Right kidney (tissue), 1 donor: ENCODE measurements around the gene YRDC.
A peak's percentile ranks its signal among the peaks of the same experiment; 100 is the strongest.
"Not testable (repeated sequence)": the region's sequence is repeated elsewhere in the genome, so short reads cannot be mapped to it uniquely, and the experiment has no call there.

ENCODE experiments used
- DNase-seq: peaks from one replicate; pipeline ENCODE4 v3.0.0-alpha.2; 2016

YRDC gene

DNA sequence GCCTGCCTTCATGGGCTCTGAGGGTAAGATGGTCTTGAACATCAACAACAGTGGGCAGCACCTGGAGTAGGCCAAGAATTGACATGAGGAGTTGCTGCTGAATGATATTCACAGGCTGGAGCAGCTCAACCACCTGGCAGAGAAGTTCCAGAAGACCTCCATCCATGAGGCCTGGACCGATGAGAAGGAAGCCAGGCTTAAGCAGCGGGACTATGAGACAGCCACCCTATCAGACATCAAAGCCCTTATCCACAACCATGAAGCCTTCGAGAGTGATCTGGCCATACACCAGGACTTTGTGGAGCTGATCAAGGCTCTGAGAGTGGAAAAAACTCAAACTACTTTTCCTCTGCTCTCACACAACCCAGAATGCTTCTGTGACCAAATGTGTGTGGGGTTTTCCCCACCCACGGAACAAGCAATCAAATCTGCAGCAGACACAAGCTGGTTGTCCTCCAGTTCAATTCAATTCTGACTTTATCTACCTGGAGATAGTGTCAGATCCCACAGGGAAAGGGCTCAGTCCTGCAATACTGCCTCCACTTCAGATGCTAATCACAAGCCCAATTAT is 31.0 kb downstream of the YRDC start:
- no peak for DNase-seq

DNA sequence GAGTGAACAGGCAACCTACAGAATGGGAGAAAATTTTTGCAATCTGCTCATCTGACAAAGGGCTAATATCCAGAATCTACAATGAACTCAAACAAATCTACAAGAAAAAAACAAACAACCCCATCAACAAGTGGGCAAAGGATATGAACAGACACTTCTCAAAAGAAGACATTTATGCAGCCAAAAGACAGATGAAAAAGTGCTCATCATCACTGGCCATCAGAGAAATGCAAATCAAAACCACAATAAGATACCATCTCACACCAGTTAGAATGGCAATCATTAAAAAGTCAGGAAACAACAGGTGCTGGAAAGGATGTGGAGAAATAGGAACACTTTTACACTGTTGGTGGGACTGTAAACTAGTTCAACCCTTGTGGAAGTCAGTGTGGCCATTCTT is 36.6 kb downstream of the YRDC start:
- DNase-seq: not testable (repeated sequence)

DNA sequence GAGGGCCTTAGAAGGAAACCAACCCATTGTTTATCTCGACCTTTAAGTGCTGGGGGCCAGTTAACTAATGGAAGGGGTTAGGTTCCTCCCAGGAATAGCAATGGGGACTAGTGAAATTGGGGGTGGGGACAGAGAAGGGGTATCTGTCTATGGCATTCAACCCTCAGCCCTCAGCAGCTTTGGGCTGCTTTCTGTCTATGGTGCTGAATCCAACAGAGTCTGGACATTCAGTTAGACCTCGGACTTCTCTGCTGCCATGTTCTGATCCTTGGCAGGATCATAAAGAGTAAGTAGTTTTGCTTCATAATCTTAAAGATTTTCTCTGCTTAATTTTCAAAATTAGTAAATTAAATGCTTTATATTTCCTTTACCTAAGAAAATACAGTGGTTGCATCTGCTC is 40.5 kb downstream of the YRDC start:
- no peak for DNase-seq

DNA sequence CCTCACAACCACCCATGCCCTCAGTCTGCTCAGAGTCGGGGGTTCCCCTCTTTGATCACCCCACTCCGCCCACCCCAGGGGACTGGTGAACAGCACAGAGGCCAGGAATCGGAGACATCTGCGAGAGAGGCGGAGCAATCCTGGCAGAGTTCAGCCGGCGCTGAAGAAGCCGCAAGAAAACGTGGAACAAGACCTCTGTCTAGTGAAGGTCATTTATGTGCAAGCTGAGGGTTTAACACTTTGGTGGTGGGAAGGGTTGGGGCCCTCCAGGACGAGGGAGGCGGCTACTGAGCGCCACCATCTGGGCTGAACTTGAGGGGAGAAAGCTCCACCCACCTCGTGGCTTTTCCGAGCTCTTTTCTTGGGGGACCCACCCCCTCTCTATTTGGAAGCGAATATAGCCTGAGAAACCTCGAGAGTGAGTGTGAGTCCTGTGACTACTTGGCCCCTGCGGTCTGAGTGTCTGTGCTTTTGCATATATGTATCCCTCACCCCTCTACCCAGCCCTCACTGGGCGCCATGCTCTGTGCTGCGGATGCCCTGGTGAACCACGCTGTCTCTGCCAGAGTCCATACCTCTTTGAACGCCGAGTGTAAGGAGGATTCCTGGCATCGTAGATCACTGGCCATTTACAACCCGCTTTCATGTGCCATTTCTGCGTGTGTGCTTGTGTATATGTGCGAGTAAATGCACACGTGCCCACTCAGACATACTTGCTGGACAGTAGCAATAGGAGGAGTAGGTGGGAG is 41.9 kb downstream of the YRDC start:
- no peak for DNase-seq

DNA sequence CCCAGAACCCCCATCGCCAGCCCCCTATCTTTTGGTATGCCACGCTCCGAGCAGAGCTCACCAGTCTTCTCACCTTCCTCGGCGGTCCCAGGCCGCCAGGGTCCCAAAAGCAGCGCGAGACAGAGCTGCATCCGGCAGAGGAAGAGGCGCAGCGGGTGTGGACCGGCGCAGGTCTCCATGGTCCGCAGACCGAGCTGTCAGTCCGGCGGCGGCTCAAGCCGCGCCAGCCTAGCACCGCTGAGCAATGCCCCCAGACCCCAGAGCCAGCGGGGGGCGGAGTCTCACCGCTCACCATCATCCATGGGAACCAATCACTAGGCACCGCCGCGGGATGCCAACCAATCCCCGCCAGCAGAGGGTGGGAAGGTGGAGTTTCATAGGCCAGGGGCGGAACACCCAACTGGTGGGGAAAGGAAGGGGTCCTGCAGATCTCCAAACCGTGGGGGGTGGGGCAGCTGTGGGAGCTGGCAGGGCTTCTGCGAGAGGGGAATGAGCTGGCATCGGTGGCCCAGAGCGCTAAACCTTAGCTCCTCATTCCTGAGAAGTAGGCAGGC is 43.0 kb downstream of the YRDC start, which contains the start of gene EPHA10:
Gene EPHA10 (minus strand): TSS at position 233 of the 554 bp plus-strand sequence. CDS start 54 bp downstream, at position 179.
- no peak for DNase-seq

DNA sequence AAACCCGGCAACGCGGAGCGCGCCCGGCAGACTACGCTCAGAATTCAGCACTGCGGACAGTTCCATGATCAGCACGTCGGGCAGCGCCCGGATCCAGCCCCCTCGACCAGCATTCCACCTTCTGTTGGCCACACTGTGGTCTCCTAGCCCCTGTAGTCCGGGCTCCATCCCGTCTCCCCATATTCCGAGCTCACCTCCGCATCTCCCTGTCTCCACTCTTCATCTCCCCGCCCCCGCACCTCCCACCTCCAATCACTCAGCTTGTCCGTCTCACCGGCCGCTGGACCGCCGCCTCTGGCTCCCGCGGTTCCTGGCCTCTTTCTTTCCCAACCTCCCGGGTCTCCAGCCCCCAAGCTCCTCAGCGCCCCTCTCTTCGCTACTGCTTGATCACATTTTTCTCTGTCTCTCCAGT is 43.6 kb downstream of the YRDC start:
- peak; percentile 71 for DNase-seq

DNA sequence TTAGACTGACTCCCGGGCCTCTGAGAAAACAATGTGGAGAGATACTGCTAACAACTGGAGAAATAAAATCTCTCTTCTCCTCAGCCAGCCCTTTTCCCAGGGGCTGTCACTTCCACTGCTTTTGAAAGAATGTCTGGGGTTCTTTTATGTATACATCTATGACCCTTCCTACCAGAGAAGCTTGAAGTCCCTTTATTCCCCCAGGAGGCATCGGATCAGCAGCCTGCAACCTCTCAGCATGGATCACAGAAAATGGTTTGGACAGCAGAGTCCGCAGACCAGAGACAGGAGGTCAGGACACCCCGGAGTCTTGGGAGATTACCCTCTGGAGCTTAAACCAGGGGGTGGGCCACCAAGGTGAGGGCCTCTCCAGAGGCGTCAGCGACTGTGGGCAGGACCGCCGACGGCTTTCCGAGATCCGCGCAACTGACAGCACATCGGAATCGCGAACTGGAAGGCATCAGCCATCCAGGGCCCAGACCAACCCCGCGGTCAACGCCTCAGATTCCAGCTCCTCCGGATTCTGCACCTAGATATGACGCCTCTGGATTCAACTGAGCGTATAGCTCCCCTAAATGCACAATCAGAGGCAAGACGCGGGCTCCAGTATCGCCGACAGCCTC is 44.1 kb downstream of the YRDC start:
- DNase-seq: no peak

DNA sequence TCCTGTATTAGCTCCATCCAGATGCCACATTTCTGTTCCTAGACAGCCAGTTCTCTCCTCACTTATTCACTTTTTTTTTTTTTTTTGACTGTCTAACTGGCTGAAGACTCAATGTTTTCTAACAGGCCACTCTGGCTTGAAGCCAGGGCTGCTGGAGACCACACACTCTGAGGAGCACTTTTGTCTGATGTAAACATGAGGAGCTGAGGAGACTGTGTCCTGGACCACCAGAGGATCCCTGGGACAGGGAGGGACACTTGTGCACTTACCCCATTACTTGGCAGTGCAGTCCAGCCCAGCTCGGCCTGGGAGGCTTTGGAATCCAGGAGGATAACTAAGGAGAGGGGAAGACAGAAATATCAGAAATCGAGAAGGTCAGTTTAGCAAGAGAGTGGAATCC is 45.5 kb downstream of the YRDC start:
- no peak for DNase-seq

DNA sequence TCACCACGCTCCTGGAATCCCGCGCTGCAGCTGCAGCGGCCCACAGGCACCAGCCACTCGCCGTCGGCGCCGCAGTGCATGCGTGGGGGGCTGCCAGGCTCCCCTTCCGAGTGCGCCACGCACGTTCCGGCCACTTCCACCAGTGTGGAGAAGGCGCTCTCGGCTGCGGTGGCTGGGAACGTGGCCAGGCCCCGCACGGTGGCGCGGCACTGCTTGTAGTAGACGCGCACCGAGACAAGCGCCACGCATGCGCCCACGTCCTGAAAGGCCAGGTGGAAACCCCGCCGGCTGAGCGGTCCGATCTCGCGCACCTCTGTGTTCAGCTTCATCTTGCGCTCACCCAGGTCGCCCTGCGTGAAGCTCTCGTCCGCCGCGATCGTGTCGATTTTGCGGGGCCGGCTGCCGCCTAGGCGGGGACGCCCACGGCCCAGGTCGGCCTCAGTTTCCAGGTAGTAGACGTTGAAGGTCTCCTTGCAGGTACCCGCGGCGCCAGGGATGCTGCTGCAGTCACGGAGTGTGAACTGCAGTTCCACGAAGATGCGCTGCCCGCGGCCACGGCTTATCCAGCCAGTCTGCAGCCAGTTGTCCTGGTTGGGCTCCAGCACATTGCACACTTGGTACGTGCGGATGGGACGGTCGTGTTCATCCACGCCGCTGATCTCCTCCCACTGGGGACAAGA is 46.5 kb downstream of the YRDC start:
- DNase-seq: no peak

DNA sequence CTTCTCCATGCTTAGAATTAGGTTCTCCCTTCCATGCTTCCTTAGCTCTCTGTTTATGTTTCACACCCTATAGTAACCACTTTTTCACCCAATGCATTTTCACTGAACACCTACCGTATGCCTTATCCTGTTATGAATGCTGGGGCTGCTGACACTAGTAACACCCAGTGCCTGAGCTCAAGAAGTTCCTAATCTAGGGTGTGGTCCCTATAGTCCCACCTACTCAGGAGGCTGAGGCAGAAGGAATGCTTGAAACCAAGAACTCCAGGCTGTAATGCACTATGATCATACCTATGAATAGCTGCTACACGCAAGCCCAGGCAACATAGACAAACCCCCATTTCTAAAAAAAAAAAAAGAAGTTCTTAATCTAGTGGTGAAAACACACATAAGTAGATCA is 48.6 kb downstream of the YRDC start:
- DNase-seq: no peak

DNA sequence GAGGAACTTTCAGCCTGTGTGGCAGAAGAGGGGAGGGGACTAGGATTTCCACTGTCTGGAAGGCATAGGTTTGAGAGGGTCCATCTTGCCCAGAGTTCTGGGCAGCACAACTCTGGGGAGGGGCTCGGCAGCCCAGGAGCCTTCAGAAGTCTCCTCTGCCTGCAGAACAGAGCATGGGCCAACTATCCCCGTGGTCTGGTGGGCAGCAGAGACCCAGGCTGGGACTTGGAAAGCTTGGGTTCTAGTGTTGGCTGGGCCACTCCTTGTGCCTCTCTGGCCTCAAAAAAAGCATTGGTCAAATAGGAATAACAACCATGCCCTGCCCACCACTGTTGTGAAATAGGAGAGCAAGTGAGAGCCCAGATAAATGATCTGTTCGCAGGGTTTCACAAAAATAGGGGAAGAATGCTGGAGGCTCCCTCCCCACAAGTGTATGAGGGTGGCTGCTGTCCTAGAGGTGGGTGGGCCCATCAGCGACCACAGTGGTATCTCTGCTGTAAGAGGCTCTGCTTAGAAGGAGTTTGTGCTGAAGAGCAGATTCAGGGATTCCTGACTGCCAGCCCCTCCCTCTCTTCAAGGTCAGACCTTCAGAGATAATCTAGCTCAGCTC is 52.0 kb downstream of the YRDC start:
- no peak for DNase-seq

DNA sequence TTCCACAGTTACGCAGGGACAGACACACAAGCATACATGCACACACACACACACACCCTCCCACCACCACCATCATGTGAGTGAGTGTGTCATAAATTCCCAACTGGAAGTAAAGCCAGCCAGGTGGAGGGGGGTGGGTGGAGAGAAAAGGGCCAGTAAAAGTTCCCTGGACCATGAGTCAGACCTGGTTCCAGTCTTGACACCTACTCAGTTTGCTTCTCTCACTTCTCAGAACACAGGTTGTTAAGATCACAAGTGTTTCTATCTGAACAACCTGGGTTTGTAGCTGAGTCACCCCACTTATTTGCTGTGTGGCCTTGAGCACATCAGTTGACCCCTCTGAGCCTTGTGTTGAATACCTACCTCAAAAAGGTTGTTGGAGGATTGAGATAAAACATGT is 52.7 kb downstream of the YRDC start:
- DNase-seq: no peak

DNA sequence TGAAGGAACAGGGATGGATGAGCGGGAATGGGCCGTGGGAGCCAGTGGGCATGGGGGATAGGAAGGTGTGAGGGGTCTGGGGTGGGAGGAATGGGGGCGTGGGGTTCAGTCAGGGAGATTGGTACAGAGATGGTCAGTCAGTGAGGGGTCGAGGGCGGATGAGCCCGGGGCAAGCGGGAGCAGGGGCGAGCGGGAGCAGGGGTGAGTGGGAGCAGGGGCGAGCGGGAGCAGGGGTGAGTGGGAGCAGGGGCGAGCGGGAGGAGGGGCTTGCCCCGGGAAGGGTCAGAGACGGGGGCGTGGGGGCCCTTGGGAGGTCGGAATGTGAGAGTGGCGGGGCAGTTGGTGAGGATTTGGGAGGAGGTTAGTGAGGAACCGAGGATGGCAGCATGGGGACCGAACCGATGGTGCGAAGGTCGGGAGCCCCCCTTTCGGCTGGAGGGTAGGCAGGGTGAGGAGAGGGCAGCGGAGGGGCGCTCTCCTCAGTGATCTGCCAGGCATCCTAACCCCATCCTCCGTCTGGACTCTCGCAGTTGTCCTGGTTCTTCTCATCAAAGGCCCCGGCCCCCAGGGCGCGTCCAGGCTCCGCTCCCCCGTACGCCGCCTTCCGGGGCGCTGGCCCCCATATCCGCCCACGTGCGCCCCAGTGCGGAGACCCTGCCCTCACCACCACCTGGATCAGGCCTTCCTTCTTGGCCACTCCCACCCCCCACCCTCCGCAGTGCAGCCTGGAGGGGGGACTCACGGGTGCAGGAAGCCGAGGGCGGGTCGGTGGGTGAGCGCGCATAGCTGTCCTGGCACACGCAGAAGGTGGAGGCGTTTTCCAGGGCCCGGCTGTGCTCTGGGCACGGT is 54.3 kb downstream of the YRDC start:
- no peak for DNase-seq
